NK-92 (cell line): ENCODE data around the gene SV2C.
"Not testable (repeated sequence)": the region's sequence is repeated elsewhere in the genome, so short reads cannot be mapped to it uniquely, and the experiment has no call there.

Source experiments
- DNase-seq: peaks from one replicate; lab custom pipeline; 2025; ENCODE audit not compliant: unreplicated experiment; lab: John Stamatoyannopoulos, UW

SV2C gene

GRCh38 chr5:76332611-76333205 lies 249.5 kb downstream of the SV2C start:
- no peak for DNase-seq

- no peak for DNase-seq
Measured at GRCh38 chr5:76333571-76333970, 250.4 kb downstream of the SV2C start.

GRCh38 chr5:76334574-76334973 lies 251.4 kb downstream of the SV2C start:
- DNase-seq = no peak

GRCh38 chr5:76335451-76335850 lies 252.3 kb downstream of the SV2C start:
- DNase-seq = not testable (repeated sequence)

- DNase-seq = not testable (repeated sequence)
Measured at GRCh38 chr5:76336253-76336809, 253.1 kb downstream of the SV2C start.

GRCh38 chr5:76337953-76338451 lies 254.8 kb downstream of the SV2C start:
- DNase-seq = no peak

- DNase-seq = no peak
Measured at GRCh38 chr5:76339919-76340318, 256.7 kb downstream of the SV2C start.

- DNase-seq = no peak
Measured at GRCh38 chr5:76341651-76342334, 258.6 kb downstream of the SV2C start.

GRCh38 chr5:76342474-76342873 lies 259.3 kb downstream of the SV2C start:
- DNase-seq = no peak

GRCh38 chr5:76345582-76345981 lies 262.4 kb downstream of the SV2C start:
- DNase-seq = no peak

GRCh38 chr5:76351176-76351575 lies 268.0 kb downstream of the SV2C start:
- no peak for DNase-seq

GRCh38 chr5:76351577-76351976 lies 268.4 kb downstream of the SV2C start:
- DNase-seq = no peak

GRCh38 chr5:76356887-76357286 lies 273.7 kb downstream of the SV2C start:
- DNase-seq = no peak

- DNase-seq = no peak
Measured at GRCh38 chr5:76363352-76364225, 280.4 kb downstream of the SV2C start.

- no peak for DNase-seq
Measured at GRCh38 chr5:76364226-76364589, 281.0 kb downstream of the SV2C start.

GRCh38 chr5:76365561-76365960 lies 282.4 kb downstream of the SV2C start:
- no peak for DNase-seq

GRCh38 chr5:76366596-76366995 lies 283.4 kb downstream of the SV2C start:
- no peak for DNase-seq

- DNase-seq = no peak
Measured at GRCh38 chr5:76367623-76368371, 284.6 kb downstream of the SV2C start.

GRCh38 chr5:76368941-76369340 lies 285.8 kb downstream of the SV2C start:
- no peak for DNase-seq

GRCh38 chr5:76369668-76370067 lies 286.5 kb downstream of the SV2C start:
- DNase-seq = not testable (repeated sequence)

GRCh38 chr5:76371960-76372322 lies 288.8 kb downstream of the SV2C start:
- no peak for DNase-seq
